Neural cell (in vitro differentiated cells): ENCODE data around the gene SMARCC1. TPM values are rescaled to one million over a fixed set of nuclear protein-coding genes. Genes with fewer than 3 reads are reported as not detected.

Experiments
- H2AFZ ChIP-seq: fragments of 200-600, 300-800 bp; sonication (generic), shearing (Covaris generic); 2 replicates; pipeline ENCODE4 v1.6.0; 2014; ENCODE audit warnings: low read depth, mild to moderate bottlenecking, antibody characterized with exemption, low read length, moderate library complexity
- H3F3A ChIP-seq: fragments of 200-600 bp; shearing (Covaris generic); 2 replicates; pipeline ENCODE4 v1.6.1; 2016; ENCODE audit warnings: mild to moderate bottlenecking, moderate library complexity, mixed read lengths, antibody characterized with exemption, low read length; ENCODE audit not compliant: insufficient read depth, poor library complexity, severe bottlenecking
- H3K27ac ChIP-seq: fragments of 200-600, 300-800 bp; sonication (generic), shearing (Covaris generic); 2 replicates; pipeline ENCODE4 v1.5.1; 2014; ENCODE audit warnings: mild to moderate bottlenecking, low read length, moderate library complexity
- H3K27me3 ChIP-seq: fragments of 300-800, 200-600 bp; sonication (generic), shearing (Covaris generic); 2 replicates; pipeline ENCODE4 v1.6.0; 2014; ENCODE audit warnings: mild to moderate bottlenecking, low read depth, low read length, moderate library complexity; ENCODE audit not compliant: insufficient read depth
- H3K36me3 ChIP-seq: fragments of 300-800, 200-600 bp; sonication (generic), shearing (Covaris generic); 2 replicates; pipeline ENCODE4 v1.5.1; 2014; ENCODE audit warnings: mild to moderate bottlenecking, antibody characterized with exemption, low read length, moderate library complexity; ENCODE audit not compliant: insufficient read depth
- H3K4me2 ChIP-seq: fragments of 300-800, 200-600 bp; sonication (generic), shearing (Covaris generic); 2 replicates; pipeline ENCODE4 v1.6.0; 2014; ENCODE audit warnings: mild to moderate bottlenecking, low read length
- H3K4me3 ChIP-seq: fragments of 300-800, 200-600 bp; sonication (generic), shearing (Covaris generic); 2 replicates; pipeline ENCODE4 v1.5.1; 2014; ENCODE audit warnings: mild to moderate bottlenecking, low read length, moderate library complexity
- H3K79me2 ChIP-seq: fragments of 200-600 bp; shearing (Covaris generic); replicated peaks from 2 replicates; pipeline ENCODE4 v1.6.0; 2014; ENCODE audit warnings: mild to moderate bottlenecking, low read length, moderate library complexity; ENCODE audit not compliant: insufficient read depth
- H3K9ac ChIP-seq: fragments of 300-800, 200-600 bp; sonication (generic), shearing (Covaris generic); 2 replicates; pipeline ENCODE4 v1.6.1; 2016; ENCODE audit warnings: mild to moderate bottlenecking, low read length, mixed read lengths
- H3K9me2 ChIP-seq: fragments of 200-600 bp; shearing (Covaris generic); 2 replicates; pipeline ENCODE4 v1.6.1; 2016; ENCODE audit warnings: mild to moderate bottlenecking, low read length, mixed read lengths; ENCODE audit not compliant: insufficient read depth
- H3K9me3 ChIP-seq: fragments of 200-600, 300-800 bp; sonication (generic), shearing (Covaris generic); 2 replicates; pipeline ENCODE4 v1.6.1; 2016; ENCODE audit warnings: mild to moderate bottlenecking, mixed run types, low read length, moderate library complexity, mixed read lengths
- H4K20me1 ChIP-seq: fragments of 200-600 bp; shearing (Covaris generic); 2 replicates; pipeline ENCODE4 v1.6.1; 2016; ENCODE audit warnings: mild to moderate bottlenecking, mixed run types; ENCODE audit not compliant: insufficient read depth
- EP300 ChIP-seq: fragments of 450-650 bp; conservative IDR thresholded peaks from 2 replicates; pipeline ENCODE4 v1.6.1; 2014; ENCODE audit warnings: antibody characterized with exemption, mild to moderate bottlenecking, moderate library complexity; ENCODE audit not compliant: poor library complexity, severe bottlenecking
- EZH2 ChIP-seq: fragments of 200-600, 300-800 bp; shearing (Covaris generic), sonication (generic); IDR thresholded peaks from 2 replicates; pipeline ENCODE4 v1.6.1; 2014; ENCODE audit warnings: antibody characterized with exemption, low read length, borderline replicate concordance, mild to moderate bottlenecking; ENCODE audit not compliant: insufficient read depth, poor library complexity, severe bottlenecking
- MXI1 ChIP-seq: fragments of 450-650 bp; conservative IDR thresholded peaks from 2 replicates; pipeline ENCODE4 v1.6.1; 2014; ENCODE audit warnings: antibody characterized with exemption, mild to moderate bottlenecking; ENCODE audit not compliant: poor library complexity, severe bottlenecking
- POLR2AphosphoS5 ChIP-seq: IDR thresholded peaks from 2 replicates; pipeline ENCODE4 v1.6.1; 2012
- RAD21 ChIP-seq: fragments of 450-650 bp; conservative IDR thresholded peaks from 2 replicates; pipeline ENCODE4 v1.6.1; 2014; ENCODE audit warnings: antibody characterized with exemption, mild to moderate bottlenecking, moderate library complexity
- REST ChIP-seq: IDR thresholded peaks from 2 replicates; pipeline ENCODE4 v1.6.1; 2012; ENCODE audit warnings: borderline replicate concordance
- SMC3 ChIP-seq: fragments of 450-650 bp; conservative IDR thresholded peaks from 2 replicates; pipeline ENCODE4 v1.6.1; 2014; ENCODE audit warnings: antibody characterized with exemption, mild to moderate bottlenecking, moderate library complexity; ENCODE audit not compliant: poor library complexity
- TAF1 ChIP-seq: IDR thresholded peaks from 2 replicates; pipeline ENCODE4 v1.6.1; 2012; ENCODE audit warnings: low read depth
- polyA plus RNA-seq: library from polyadenylated mRNA; depleted of rRNA; stranded (reverse); fragments of >200 nt; gene quantifications from 2 replicates; pipeline ENCODE4 v1.2.3, GENCODE V29; 2014
- TF ChIP-seq, protein P1 (sequence below): fragments of 450-650 bp; IDR thresholded peaks from 2 replicates; pipeline ENCODE4 v1.5.1; 2014; ENCODE audit warnings: antibody characterized with exemption, mild to moderate bottlenecking, moderate library complexity; ENCODE audit not compliant: poor library complexity, severe bottlenecking

SMARCC1 gene
- polyA plus RNA-seq, 1 donor from 2014 or later: 29.4 TPM

DNA sequence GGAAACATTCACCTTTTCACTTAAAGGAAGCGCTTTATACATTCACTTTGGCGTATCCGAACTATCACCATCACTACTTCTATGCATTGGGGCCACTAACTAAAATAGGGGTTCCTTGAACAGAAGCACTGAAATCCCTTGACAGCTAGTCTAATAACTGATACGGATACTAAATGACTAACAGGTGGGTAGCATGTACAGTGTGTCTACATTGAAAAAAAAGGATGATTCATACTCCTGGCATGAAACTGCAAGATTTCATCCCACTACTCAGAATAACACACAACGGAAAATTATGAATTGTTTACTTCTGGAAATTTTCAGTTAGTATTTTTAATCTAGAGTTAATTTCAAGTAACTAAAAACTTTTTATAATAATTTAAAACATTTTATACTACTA is 96.7 kb downstream of the SMARCC1 start:
- H2AFZ ChIP-seq: no peak overlapping the region
- no peak overlapping the region for H3K4me3 ChIP-seq
- no peak overlapping the region for H3K9ac ChIP-seq
- no peaks in the 10 kb centered on the region for H4K20me1 ChIP-seq
- H3K27me3 ChIP-seq: no peaks in the 10 kb centered on the region
- H3F3A ChIP-seq: peaks cover 5% of the 10 kb centered on the region
- no peak overlapping the region for H3K27ac ChIP-seq
- no peaks in the 10 kb centered on the region for H3K9me2 ChIP-seq
- H3K79me2 ChIP-seq: no peaks in the 10 kb centered on the region
- no peak overlapping the region for H3K4me2 ChIP-seq
- TF ChIP-seq SMC3 (no peak), EP300 (no peak), EZH2 (no peak), MXI1 (no peak), REST (no peak), TAF1 (no peak), RAD21 (no peak), POLR2AphosphoS5 (no peak)
- TF ChIP-seq, protein P1, sequence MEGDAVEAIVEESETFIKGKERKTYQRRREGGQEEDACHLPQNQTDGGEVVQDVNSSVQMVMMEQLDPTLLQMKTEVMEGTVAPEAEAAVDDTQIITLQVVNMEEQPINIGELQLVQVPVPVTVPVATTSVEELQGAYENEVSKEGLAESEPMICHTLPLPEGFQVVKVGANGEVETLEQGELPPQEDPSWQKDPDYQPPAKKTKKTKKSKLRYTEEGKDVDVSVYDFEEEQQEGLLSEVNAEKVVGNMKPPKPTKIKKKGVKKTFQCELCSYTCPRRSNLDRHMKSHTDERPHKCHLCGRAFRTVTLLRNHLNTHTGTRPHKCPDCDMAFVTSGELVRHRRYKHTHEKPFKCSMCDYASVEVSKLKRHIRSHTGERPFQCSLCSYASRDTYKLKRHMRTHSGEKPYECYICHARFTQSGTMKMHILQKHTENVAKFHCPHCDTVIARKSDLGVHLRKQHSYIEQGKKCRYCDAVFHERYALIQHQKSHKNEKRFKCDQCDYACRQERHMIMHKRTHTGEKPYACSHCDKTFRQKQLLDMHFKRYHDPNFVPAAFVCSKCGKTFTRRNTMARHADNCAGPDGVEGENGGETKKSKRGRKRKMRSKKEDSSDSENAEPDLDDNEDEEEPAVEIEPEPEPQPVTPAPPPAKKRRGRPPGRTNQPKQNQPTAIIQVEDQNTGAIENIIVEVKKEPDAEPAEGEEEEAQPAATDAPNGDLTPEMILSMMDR: no peak
- H3K36me3 ChIP-seq: peaks cover 13% of the 10 kb centered on the region
- H3K9me3 ChIP-seq: no peaks in the 10 kb centered on the region

GRCh38 chr3:47681016-47681415 is 100.7 kb downstream of the SMARCC1 start:
- no peak overlapping the region for H3K4me3 ChIP-seq
- no peak overlapping the region for H2AFZ ChIP-seq
- no peak overlapping the region for H3K9ac ChIP-seq
- TF ChIP-seq REST: no peak
- no peak for TF ChIP-seq EP300
- TF ChIP-seq MXI1: no peak
- H4K20me1 ChIP-seq: no peaks in the 10 kb centered on the region
- H3K27ac ChIP-seq: no peak overlapping the region
- H3K79me2 ChIP-seq: no peaks in the 10 kb centered on the region
- peaks cover 10% of the 10 kb centered on the region for H3K36me3 ChIP-seq
- no peaks in the 10 kb centered on the region for H3K9me3 ChIP-seq
- H3K27me3 ChIP-seq: no peaks in the 10 kb centered on the region
- no peaks in the 10 kb centered on the region for H3K9me2 ChIP-seq
- H3F3A ChIP-seq: no peaks in the 10 kb centered on the region
- H3K4me2 ChIP-seq: no peak overlapping the region
